NAMALWA (cell line): ENCODE data around the gene PEDS1.
"Not testable (repeated sequence)": the region's sequence is repeated elsewhere in the genome, so short reads cannot be mapped to it uniquely, and the experiment has no call there.

Experiments used
- DNase-seq: peaks from one replicate; pipeline ENCODE4 v3.0.0-alpha.2; 2015; ENCODE audit warnings: low spot score

PEDS1 gene

GRCh38 chr20:50135157-50135556 lies 18.4 kb downstream of the PEDS1 start:
- not testable (repeated sequence) for DNase-seq

- peak; percentile 31 for DNase-seq
Observed at GRCh38 chr20:50133474-50134217, 19.9 kb downstream of the PEDS1 start.

GRCh38 chr20:50133041-50133440 lies 20.5 kb downstream of the PEDS1 start:
- no peak for DNase-seq

- DNase-seq: no peak
Observed at GRCh38 chr20:50130995-50131394, 22.5 kb downstream of the PEDS1 start.

- no peak for DNase-seq
Observed at GRCh38 chr20:50130356-50130723, 23.2 kb downstream of the PEDS1 start.

- peak; percentile 37 for DNase-seq
Observed at GRCh38 chr20:50129662-50130355, 23.7 kb downstream of the PEDS1 start.

- DNase-seq: no peak
Observed at GRCh38 chr20:50128520-50128905, 25.0 kb downstream of the PEDS1 start.

GRCh38 chr20:50127587-50128519 lies 25.7 kb downstream of the PEDS1 start:
- no peak for DNase-seq

- no peak for DNase-seq
Observed at GRCh38 chr20:50126662-50127061, 26.9 kb downstream of the PEDS1 start.

- DNase-seq: no peak
Observed at GRCh38 chr20:50125279-50125678, 28.2 kb downstream of the PEDS1 start.

- DNase-seq: no peak
Observed at GRCh38 chr20:50124496-50124895, 29.0 kb downstream of the PEDS1 start.

GRCh38 chr20:50123418-50123817 lies 30.1 kb downstream of the PEDS1 start:
- no peak for DNase-seq

- DNase-seq: no peak
Observed at GRCh38 chr20:50122763-50123162, 30.8 kb downstream of the PEDS1 start.

GRCh38 chr20:50121858-50122271 lies 31.7 kb downstream of the PEDS1 start:
- peak; percentile 46 for DNase-seq

GRCh38 chr20:50120935-50121693 lies 32.4 kb downstream of the PEDS1 start:
- peak; percentile 81 for DNase-seq

- no peak for DNase-seq
Observed at GRCh38 chr20:50118203-50118602, 35.3 kb downstream of the PEDS1 start.

- DNase-seq: no peak
Observed at GRCh38 chr20:50116368-50116999, 37.0 kb downstream of the PEDS1 start.

- peak; percentile 95 for DNase-seq
Observed at GRCh38 chr20:50115591-50116367, 37.7 kb downstream of the PEDS1 start.

- DNase-seq: peak; percentile 25
Observed at GRCh38 chr20:50115041-50115512, 38.4 kb downstream of the PEDS1 start.
